C4-2B (cell line): Measurements from ENCODE around the gene DOK1.

Experiments
- ZFX ChIP-seq: fragments of 450-650 bp; IDR thresholded peaks from 2 replicates; pipeline ENCODE4 v1.6.1; 2017
- TF ChIP-seq, protein P1 (sequence below): fragments of 450-650 bp; conservative IDR thresholded peaks from 2 replicates; pipeline ENCODE4 v1.5.1; 2017; ENCODE audit warnings: mild to moderate bottlenecking

DNA sequence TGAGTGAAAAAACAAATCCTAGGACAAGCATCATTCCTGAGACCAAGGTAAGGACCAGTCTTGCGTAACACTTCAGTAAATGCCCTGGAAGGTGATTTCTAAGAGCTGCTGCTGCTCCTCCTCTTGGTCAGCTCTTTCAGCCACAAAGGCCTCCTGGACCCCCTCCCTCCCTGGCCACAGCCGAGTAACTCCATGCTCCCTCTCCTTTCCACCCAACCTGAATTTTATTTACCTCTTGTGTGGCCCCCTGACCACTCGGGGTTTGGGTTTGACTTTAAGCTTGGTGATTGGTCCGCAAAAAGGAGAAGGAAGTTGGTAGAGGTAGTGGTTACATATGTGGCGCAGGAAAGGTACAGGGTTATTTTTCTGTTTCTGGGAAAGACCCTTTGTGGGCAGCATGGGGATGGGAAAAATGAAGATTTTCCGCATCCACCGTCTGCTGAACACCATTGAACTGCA, 15.6 kb upstream of the DOK1 start:
- TF ChIP-seq, protein P1, sequence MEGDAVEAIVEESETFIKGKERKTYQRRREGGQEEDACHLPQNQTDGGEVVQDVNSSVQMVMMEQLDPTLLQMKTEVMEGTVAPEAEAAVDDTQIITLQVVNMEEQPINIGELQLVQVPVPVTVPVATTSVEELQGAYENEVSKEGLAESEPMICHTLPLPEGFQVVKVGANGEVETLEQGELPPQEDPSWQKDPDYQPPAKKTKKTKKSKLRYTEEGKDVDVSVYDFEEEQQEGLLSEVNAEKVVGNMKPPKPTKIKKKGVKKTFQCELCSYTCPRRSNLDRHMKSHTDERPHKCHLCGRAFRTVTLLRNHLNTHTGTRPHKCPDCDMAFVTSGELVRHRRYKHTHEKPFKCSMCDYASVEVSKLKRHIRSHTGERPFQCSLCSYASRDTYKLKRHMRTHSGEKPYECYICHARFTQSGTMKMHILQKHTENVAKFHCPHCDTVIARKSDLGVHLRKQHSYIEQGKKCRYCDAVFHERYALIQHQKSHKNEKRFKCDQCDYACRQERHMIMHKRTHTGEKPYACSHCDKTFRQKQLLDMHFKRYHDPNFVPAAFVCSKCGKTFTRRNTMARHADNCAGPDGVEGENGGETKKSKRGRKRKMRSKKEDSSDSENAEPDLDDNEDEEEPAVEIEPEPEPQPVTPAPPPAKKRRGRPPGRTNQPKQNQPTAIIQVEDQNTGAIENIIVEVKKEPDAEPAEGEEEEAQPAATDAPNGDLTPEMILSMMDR: no peak
- TF ChIP-seq ZFX: no peak
